HepG2 (cell line): ENCODE measurements around the gene ATP6V1G3. TPM values are rescaled to one million over a fixed set of nuclear protein-coding genes. Genes with fewer than 3 reads are reported as not detected.

Source experiments
- ARID5B ChIP-seq: IDR thresholded peaks from 2 replicates; pipeline ENCODE4 v1.4.0; 2020; ENCODE audit warnings: mild to moderate bottlenecking, missing genetic modification reagents
- ASH2L ChIP-seq: fragments of 300-600, 200-600 bp; sonication (generic); IDR thresholded peaks from 2 replicates; pipeline ENCODE4 v1.7.0; 2017; ENCODE audit warnings: low read depth, mild to moderate bottlenecking, moderate library complexity, mixed read lengths, low read length; ENCODE audit not compliant: insufficient read length
- ATF1 ChIP-seq: IDR thresholded peaks from 2 replicates; pipeline ENCODE4 v1.6.1; 2016; ENCODE audit warnings: mild to moderate bottlenecking, control low read depth
- BCL6 ChIP-seq: IDR thresholded peaks from 2 replicates; pipeline ENCODE4 v1.6.1; 2016; ENCODE audit warnings: missing genetic modification reagents, missing compliant biosample characterization
- FOXK1 ChIP-seq: sonication (generic); formaldehyde crosslinking; IDR thresholded peaks from 2 replicates; pipeline ENCODE4 v1.4.0; 2020; ENCODE audit warnings: low read depth, missing genetic modification reagents, borderline replicate concordance
- GATAD2A ChIP-seq: IDR thresholded peaks from 2 replicates; pipeline ENCODE4 v1.6.1; 2016
- HHEX ChIP-seq: IDR thresholded peaks from 2 replicates; pipeline ENCODE4 v1.6.1; 2016; ENCODE audit warnings: control low read depth
- HMG20A ChIP-seq: IDR thresholded peaks from 2 replicates; pipeline ENCODE4 v1.6.1; 2016; ENCODE audit warnings: borderline replicate concordance
- ISL2 ChIP-seq: sonication (generic); formaldehyde crosslinking; IDR thresholded peaks from 2 replicates; pipeline ENCODE4 v1.5.0; 2020; ENCODE audit warnings: missing genetic modification reagents
- ISX ChIP-seq: sonication (generic); formaldehyde crosslinking; conservative IDR thresholded peaks from 2 replicates; pipeline ENCODE4 v1.5.0; 2020; ENCODE audit warnings: missing genetic modification reagents
- NR2F6 ChIP-seq, 2 experiments: IDR thresholded peaks; 2 replicates each; pipeline ENCODE4 v1.6.1; 2016; ENCODE audit warnings: antibody characterized with exemption in 1 of 2, mild to moderate bottlenecking in 1 of 2
- PAXIP1 ChIP-seq: sonication (generic); formaldehyde crosslinking; conservative IDR thresholded peaks from 2 replicates; pipeline ENCODE4 v1.4.0; 2020; ENCODE audit warnings: mild to moderate bottlenecking, missing genetic modification reagents, moderate library complexity
- RAD51 ChIP-seq: fragments of 450-650 bp; IDR thresholded peaks from 2 replicates; pipeline ENCODE4 v1.6.1; 2016; ENCODE audit warnings: borderline replicate concordance
- SMAD1 ChIP-seq: sonication (generic); formaldehyde crosslinking; IDR thresholded peaks from 2 replicates; pipeline ENCODE4 v1.4.0; 2020; ENCODE audit warnings: missing genetic modification reagents, low read depth, mild to moderate bottlenecking, borderline replicate concordance
- SOX13 ChIP-seq, 3 experiments: fragments of 450-650 bp in 1 of 3; sonication (generic) in 1 of 3; formaldehyde crosslinking in 1 of 3; IDR thresholded peaks in 2 of 3; conservative IDR thresholded peaks in 1 of 3; 2 replicates each; pipeline versions ENCODE4 v1.5.0 to v1.6.1; 2016 to 2020; ENCODE audit warnings: antibody characterized with exemption in 1 of 3, mild to moderate bottlenecking in 1 of 3, missing compliant biosample characterization in 1 of 3, missing genetic modification reagents in 1 of 3, moderate library complexity in 1 of 3
- TCF7 ChIP-seq: sonication (generic); IDR thresholded peaks from 2 replicates; pipeline ENCODE4 v1.6.1; 2016; ENCODE audit warnings: antibody characterized with exemption, low read depth
- ZBTB37 ChIP-seq: sonication (generic); formaldehyde crosslinking; IDR thresholded peaks from 2 replicates; pipeline ENCODE4 v1.4.0; 2020; ENCODE audit warnings: mild to moderate bottlenecking, missing genetic modification reagents
- ZSCAN5A ChIP-seq: sonication (generic); formaldehyde crosslinking; IDR thresholded peaks from 2 replicates; pipeline ENCODE4 v1.8.0; 2022; ENCODE audit warnings: mild to moderate bottlenecking, missing genetic modification reagents, borderline replicate concordance
- polyA plus RNA-seq, 8 experiments: library from polyadenylated mRNA; depleted of rRNA in 3 of 8; stranded (reverse) in 7 of 8; unstranded in 1 of 8; fragments of >200 nt; fragmentation: Illumina TruSeq in 4 of 8; extraction: Trizol in 4 of 8; gene quantifications; 2 replicates each; pipeline versions ENCODE4 v1.2.1 to v1.2.3, GENCODE V29; 2011 to 2016; ENCODE audit warnings: low read depth in 4 of 8, missing spikeins in 1 of 8, mixed read lengths in 1 of 8; ENCODE audit not compliant: insufficient read depth in 1 of 8
- total RNA-seq, 5 experiments: library from RNA; depleted of rRNA; stranded (reverse); fragments of >200 nt; fragmentation: Illumina TruSeq; extraction: Trizol; gene quantifications; 2 replicates each; pipeline ENCODE4 v1.2.3, GENCODE V29; 2016; ENCODE audit warnings: low read depth in 1 of 5

Gene ATP6V1G3
- total and polyA plus RNA-seq, 2 of the 13 experiments (the other 11 are each of a cell fraction or from before 2014, with no cell fraction given), result not detected

- TF ChIP-seq ZBTB37 (CRISPR knock-in tag), result 0 out of 2 replicates have a peak, but pooled peaks have one; percentile 27
- peak; percentile 55; the same call in 1 of the 2 replicates for TF ChIP-seq HHEX (CRISPR knock-in tag)
- TF ChIP-seq FOXK1, result peak; percentile 39; the same call in 1 of the 2 replicates
- peak; percentile 64 for TF ChIP-seq BCL6
- TF ChIP-seq HMG20A (CRISPR knock-in tag), result peak; percentile 69
- no peak for TF ChIP-seq ZSCAN5A
- peak; percentile 83 for TF ChIP-seq ISL2 (CRISPR knock-in tag)
- TF ChIP-seq ASH2L, result peak; percentile 40
- TF ChIP-seq GATAD2A (CRISPR knock-in tag), result peak; percentile 73
- TF ChIP-seq NR2F6 (IDR thresholded peaks at IDR 0.05), result peak; percentile 34; the same call in 1 of the 2 replicates
- no peak for TF ChIP-seq NR2F6 (CRISPR knock-in tag; IDR thresholded peaks at IDR 0.05)
- peak; percentile 37; the same call in 1 of the 2 replicates for TF ChIP-seq SOX13 (IDR thresholded peaks at IDR 0.05)
- TF ChIP-seq SOX13 (CRISPR knock-in tag; conservative IDR thresholded peaks at IDR 0.05 in 1 of 2, IDR thresholded peaks at IDR 0.05 in 1 of 2), result peak in 1 of 2 experiments; percentile 89; a peak in 2 of 4 replicates
- no peak for TF ChIP-seq RAD51
- TF ChIP-seq TCF7, result peak; percentile 88
- no peak for TF ChIP-seq ISX (CRISPR knock-in tag)
- peak; percentile 90 for TF ChIP-seq ARID5B (CRISPR knock-in tag)
- TF ChIP-seq SMAD1 (CRISPR knock-in tag), result no peak
- 0 out of 2 replicates have a peak, but pooled peaks have one; percentile 18 for TF ChIP-seq ATF1 (CRISPR knock-in tag)
- TF ChIP-seq PAXIP1 (CRISPR knock-in tag), result peak; percentile 69
Measured at GRCh38 chr1:198534548-198535418, 5.7 kb downstream of the ATP6V1G3 start (continued).
